Brain microvascular endothelial cell (primary cell): Measurements from ENCODE around the gene KANSL1.

Experiments used
- DNase-seq: peaks from one replicate; pipeline ENCODE4 v3.0.0-alpha.2; 2020
- H3K27ac ChIP-seq: fragments of 250-450 bp; sonication (Bioruptor Pico); 2 replicates; pipeline ENCODE4 v1.5.1; 2020; ENCODE audit warnings: mild to moderate bottlenecking, moderate library complexity
- H3K27me3 ChIP-seq: fragments of 250-450 bp; sonication (Bioruptor Pico); replicated peaks from 2 replicates; pipeline ENCODE4 v1.5.1; 2020; ENCODE audit warnings: mild to moderate bottlenecking
- H3K36me3 ChIP-seq: fragments of 250-450 bp; sonication (Bioruptor Pico); replicated peaks from 2 replicates; pipeline ENCODE4 v1.5.1; 2020; ENCODE audit warnings: mild to moderate bottlenecking
- H3K4me3 ChIP-seq: 2 replicates; pipeline ENCODE4 v1.5.1; 2011; ENCODE audit warnings: low read depth, mild to moderate bottlenecking, control low read depth, low read length, moderate library complexity
- CTCF ChIP-seq: IDR thresholded peaks from 2 replicates; pipeline ENCODE4 v1.5.1; 2011; ENCODE audit warnings: low read depth, mild to moderate bottlenecking, moderate library complexity, low read length, control low read depth, inconsistent platforms; ENCODE audit errors: missing control alignments
- in situ Hi-C: cut with HindIII; loops from 2 replicates; pipeline ENCODE4 v1.10.0; 2017; ENCODE audit warnings: low sequenced_read_pairs, low pct_ligation_motif_present

The KANSL1 gene

GRCh38 chr17:46121841-46122485 is 71.3 kb downstream of the KANSL1 start:
- Histone ChIP-seq H3K27me3 (no peaks in the 10 kb centered on the region), H3K27ac (no peak overlapping the region), H3K4me3 (no peak overlapping the region), H3K36me3 (peaks cover 3% of the 10 kb centered on the region)
- DNase-seq = no peak
- TF ChIP-seq CTCF = no peak
- in situ Hi-C loops = no loop called here

GRCh38 chr17:46121165-46121764 is 72.0 kb downstream of the KANSL1 start:
- Histone ChIP-seq H3K27ac (no peak overlapping the region), H3K36me3 (peaks cover 3% of the 10 kb centered on the region), H3K4me3 (no peak overlapping the region), H3K27me3 (no peaks in the 10 kb centered on the region)
- in situ Hi-C loops = no loop called here
- no peak for DNase-seq
- no peak for TF ChIP-seq CTCF

- H3K36me3 ChIP-seq = peaks cover 3% of the 10 kb centered on the region
- no peak for DNase-seq
- no peak for TF ChIP-seq CTCF
- no peak overlapping the region for H3K27ac ChIP-seq
- H3K27me3 ChIP-seq = no peaks in the 10 kb centered on the region
- in situ Hi-C loops = no loop called here
- no peak overlapping the region for H3K4me3 ChIP-seq
Measured at GRCh38 chr17:46120537-46120936, 72.7 kb downstream of the KANSL1 start.

GRCh38 chr17:46120078-46120477 is 73.2 kb downstream of the KANSL1 start:
- H3K27ac ChIP-seq = no peak overlapping the region
- no peak for DNase-seq
- H3K36me3 ChIP-seq = peaks cover 3% of the 10 kb centered on the region
- H3K4me3 ChIP-seq = no peak overlapping the region
- no peak for TF ChIP-seq CTCF
- in situ Hi-C loops = no loop called here
- no peaks in the 10 kb centered on the region for H3K27me3 ChIP-seq

- Histone ChIP-seq H3K27ac (no peak overlapping the region), H3K27me3 (no peaks in the 10 kb centered on the region), H3K36me3 (peaks cover 3% of the 10 kb centered on the region), H3K4me3 (no peak overlapping the region)
- no peak for DNase-seq
- in situ Hi-C loops = no loop called here
- no peak for TF ChIP-seq CTCF
Measured at GRCh38 chr17:46118964-46119363, 74.3 kb downstream of the KANSL1 start.
